Measurements from ENCODE around the gene CAMTA1. TPM values are rescaled to one million over a fixed set of nuclear protein-coding genes. Genes with fewer than 3 reads are reported as not detected.

The CAMTA1 gene
- total and polyA plus RNA-seq, 3 experiments from 2014 or later: 60.2 to 79.0 (median 61.7) TPM

DNA sequence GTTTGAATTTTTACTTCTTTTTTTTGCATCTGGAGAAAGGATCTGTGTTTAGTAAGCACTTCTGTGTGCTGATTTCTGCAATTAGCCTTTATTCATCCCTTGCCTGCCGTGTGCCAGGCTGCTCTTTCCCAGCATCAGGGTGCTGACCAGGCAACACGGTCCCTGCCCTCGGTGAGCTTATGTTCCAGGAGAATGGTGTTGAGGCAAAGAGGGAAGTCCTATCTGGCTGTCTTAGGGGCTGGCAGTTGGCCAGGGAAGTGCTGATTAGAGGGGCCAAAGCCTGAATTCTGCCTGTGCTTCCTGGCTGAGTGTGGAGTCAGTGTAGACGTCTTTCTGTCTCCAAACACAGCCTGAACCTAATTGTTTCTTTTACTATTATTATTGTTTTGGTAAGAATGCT lies 187.1 kb downstream of the CAMTA1 start:
- Mint-ChIP-seq H3K4me3 (no peak overlapping the region), H3K27me3 (peaks cover 6 to 39% of the 10 kb centered on the region in 2 donors), H3K27ac (no peak overlapping the region), H3K4me1 (peaks cover 5 to 12% (median 11%) of the 10 kb centered on the region in 3 donors), H3K36me3 (peaks cover 0 to 4% (median 0%) of the 10 kb centered on the region in 3 donors), H3K9me3 (no peaks in the 10 kb centered on the region)
- H3K36me3 ChIP-seq (ENCODE audit: insufficient read depth, low read length): no peaks in the 10 kb centered on the region
- POLR2A ChIA-PET: no interaction called here
- no peak for DNase-seq
- CTCF ChIA-PET: no interaction called here
- no peak overlapping the region for H3K27ac ChIP-seq (ENCODE audit: low read depth, low read length)
- H3K9me3 ChIP-seq (ENCODE audit: low read length): no peaks in the 10 kb centered on the region
- no peak overlapping the region for H3K4me3 ChIP-seq (ENCODE audit: low read length)
- peaks cover 12% of the 10 kb centered on the region for H3K27me3 ChIP-seq (ENCODE audit: insufficient read depth, low read length, poor library complexity, severe bottlenecking)
- peaks cover 20% of the 10 kb centered on the region for H3K4me1 ChIP-seq (ENCODE audit: insufficient read depth, low read length)

DNA sequence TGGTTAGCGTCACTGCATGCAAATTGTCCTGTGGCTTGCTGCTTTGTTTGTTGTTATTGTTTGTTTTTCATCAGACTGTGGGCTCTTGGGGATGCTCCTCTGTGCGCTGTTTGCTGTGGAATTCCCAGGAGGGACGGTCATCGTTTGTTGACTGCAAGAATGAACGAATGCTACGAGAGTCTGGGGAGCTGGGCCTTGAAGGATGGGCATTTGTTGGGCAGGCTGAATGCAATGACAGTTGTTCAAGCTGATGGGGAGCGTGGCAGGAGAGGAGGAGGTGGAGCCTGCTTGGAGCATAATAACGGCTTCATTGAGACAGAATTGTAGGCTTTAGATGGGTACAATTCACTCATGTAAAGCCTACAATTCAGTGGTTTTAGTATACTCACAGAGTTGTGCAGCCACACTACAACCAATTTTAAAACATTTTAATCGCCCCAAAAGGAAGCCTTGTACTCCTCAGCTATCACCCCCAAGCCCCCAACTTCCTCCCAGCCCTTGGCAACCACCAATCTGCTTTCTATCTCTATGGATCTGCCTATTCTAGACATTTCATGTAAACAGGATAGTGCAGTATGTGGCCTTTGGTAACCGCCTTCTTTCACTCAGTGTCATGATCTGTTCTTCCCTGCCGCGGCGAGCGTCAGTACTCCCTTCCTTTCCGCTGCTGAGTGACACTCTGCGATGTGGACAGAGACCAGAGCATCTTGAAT lies 190.2 kb downstream of the CAMTA1 start:
- Histone ChIP-seq H3K4me3 (ENCODE audit: low read length) (no peak overlapping the region), H3K9me3 (ENCODE audit: low read length) (no peaks in the 10 kb centered on the region), H3K27ac (ENCODE audit: low read depth, low read length) (no peak overlapping the region), H3K36me3 (ENCODE audit: insufficient read depth, low read length) (no peaks in the 10 kb centered on the region), H3K4me1 (ENCODE audit: insufficient read depth, low read length) (no peaks in the 10 kb centered on the region), H3K27me3 (ENCODE audit: insufficient read depth, low read length, poor library complexity, severe bottlenecking) (no peaks in the 10 kb centered on the region)
- H3K27me3 Mint-ChIP-seq: peaks cover 3 to 22% of the 10 kb centered on the region in 2 donors
- POLR2A ChIA-PET: no interaction called here
- no peaks in the 10 kb centered on the region for H3K4me1 Mint-ChIP-seq
- no peak overlapping the region for H3K4me3 Mint-ChIP-seq
- CTCF ChIA-PET: no interaction called here
- H3K27ac Mint-ChIP-seq: no peak overlapping the region
- H3K9me3 Mint-ChIP-seq: no peaks in the 10 kb centered on the region
- H3K36me3 Mint-ChIP-seq: peaks cover 0 to 4% (median 0%) of the 10 kb centered on the region in 3 donors
- DNase-seq: no peak

DNA sequence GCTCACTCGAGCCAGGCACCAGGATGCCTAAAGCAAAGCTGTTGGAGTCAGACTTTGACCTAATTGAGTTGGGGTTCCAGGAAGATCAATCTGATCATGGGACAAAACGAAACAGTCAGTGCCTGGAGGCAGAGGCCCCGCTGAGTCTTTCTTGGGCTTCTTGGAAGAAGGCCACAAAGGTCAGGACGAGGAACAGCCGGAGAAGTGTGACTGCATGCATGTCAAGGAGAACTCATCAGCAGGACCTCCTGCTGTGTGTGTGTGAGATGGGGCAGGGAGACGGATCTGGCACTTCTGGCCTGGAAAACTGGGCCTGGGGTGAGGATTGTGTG lies 190.8 kb downstream of the CAMTA1 start:
- no peak overlapping the region for H3K4me3 Mint-ChIP-seq
- H3K9me3 Mint-ChIP-seq: no peaks in the 10 kb centered on the region
- ChIA-PET CTCF (no interaction called here), POLR2A (no interaction called here)
- Histone ChIP-seq H3K4me3 (ENCODE audit: low read length) (no peak overlapping the region), H3K36me3 (ENCODE audit: insufficient read depth, low read length) (no peaks in the 10 kb centered on the region), H3K4me1 (ENCODE audit: insufficient read depth, low read length) (no peaks in the 10 kb centered on the region), H3K9me3 (ENCODE audit: low read length) (no peaks in the 10 kb centered on the region), H3K27me3 (ENCODE audit: insufficient read depth, low read length, poor library complexity, severe bottlenecking) (no peaks in the 10 kb centered on the region), H3K27ac (ENCODE audit: low read depth, low read length) (no peak overlapping the region)
- H3K27me3 Mint-ChIP-seq: peaks cover 5 to 22% of the 10 kb centered on the region in 2 donors
- DNase-seq: no peak
- H3K4me1 Mint-ChIP-seq: no peaks in the 10 kb centered on the region
- peaks cover 0 to 4% (median 0%) of the 10 kb centered on the region in 3 donors for H3K36me3 Mint-ChIP-seq
- no peak overlapping the region for H3K27ac Mint-ChIP-seq

DNA sequence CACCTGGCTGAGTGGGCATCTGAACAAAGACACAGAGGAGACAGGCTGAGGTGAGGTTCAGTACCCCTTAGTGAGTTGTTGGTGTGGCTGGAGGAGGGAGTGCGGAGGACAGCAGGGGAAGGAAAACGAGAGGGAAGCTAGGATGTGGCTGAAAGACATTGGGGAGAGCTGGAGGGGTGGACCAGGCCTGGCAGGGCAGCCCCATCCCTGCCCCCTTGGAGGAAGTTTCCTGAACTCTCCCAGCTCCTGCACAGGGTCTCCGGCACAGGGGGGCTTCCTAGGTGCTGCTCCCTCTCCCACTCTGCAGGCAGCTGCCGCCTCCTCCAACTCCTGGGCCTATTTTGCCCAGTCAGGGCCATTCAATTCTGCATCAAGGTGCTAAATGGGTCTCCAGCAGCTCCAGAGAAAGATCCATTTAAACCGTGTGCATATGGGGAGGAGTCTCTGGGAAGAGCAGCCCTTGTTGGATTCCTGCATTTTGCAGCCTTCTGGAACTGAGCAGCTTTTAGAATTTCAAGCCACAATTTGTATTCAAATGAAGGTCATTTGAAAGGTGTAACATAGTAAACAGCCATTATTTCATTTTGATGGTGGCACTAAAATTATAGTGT lies 193.9 kb downstream of the CAMTA1 start:
- Histone ChIP-seq H3K4me1 (ENCODE audit: insufficient read depth, low read length) (no peaks in the 10 kb centered on the region), H3K4me3 (ENCODE audit: low read length) (no peak overlapping the region), H3K27ac (ENCODE audit: low read depth, low read length) (no peak overlapping the region), H3K36me3 (ENCODE audit: insufficient read depth, low read length) (no peaks in the 10 kb centered on the region), H3K27me3 (ENCODE audit: insufficient read depth, low read length, poor library complexity, severe bottlenecking) (no peaks in the 10 kb centered on the region), H3K9me3 (ENCODE audit: low read length) (no peaks in the 10 kb centered on the region)
- H3K27ac Mint-ChIP-seq: no peak overlapping the region
- H3K9me3 Mint-ChIP-seq: no peaks in the 10 kb centered on the region
- H3K27me3 Mint-ChIP-seq: peaks cover 8 to 20% of the 10 kb centered on the region in 2 donors
- no peaks in the 10 kb centered on the region for H3K4me1 Mint-ChIP-seq
- POLR2A ChIA-PET: no interaction called here
- H3K4me3 Mint-ChIP-seq: no peak overlapping the region
- DNase-seq: no peak
- peaks cover 0 to 4% (median 0%) of the 10 kb centered on the region in 3 donors for H3K36me3 Mint-ChIP-seq
- CTCF ChIA-PET: no interaction called here

DNA sequence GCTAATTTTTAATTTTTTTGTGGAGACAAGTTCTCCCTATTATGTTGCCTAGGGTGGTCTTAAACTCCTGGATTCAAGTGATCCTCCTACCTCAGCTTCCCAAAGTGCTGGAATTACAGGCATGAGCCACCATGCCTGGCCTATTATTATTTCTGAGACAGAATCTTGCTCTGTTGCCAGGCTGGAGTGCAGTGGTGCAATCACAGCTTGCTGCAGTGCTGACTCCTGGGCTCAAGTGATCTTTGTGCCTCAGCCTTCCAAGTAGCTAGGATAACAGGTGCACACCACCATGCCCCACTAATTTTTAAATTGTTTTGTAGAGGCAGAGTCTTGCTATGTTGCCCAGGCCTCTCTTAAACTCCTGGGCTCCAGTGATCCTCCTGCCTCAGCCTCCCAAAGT lies 196.3 kb downstream of the CAMTA1 start:
- CTCF ChIA-PET: no interaction called here
- Mint-ChIP-seq H3K4me3 (no peak overlapping the region), H3K27ac (no peak overlapping the region), H3K27me3 (peaks cover 8 to 19% of the 10 kb centered on the region in 2 donors), H3K4me1 (no peaks in the 10 kb centered on the region), H3K9me3 (no peaks in the 10 kb centered on the region), H3K36me3 (no peaks in the 10 kb centered on the region)
- Histone ChIP-seq H3K4me1 (ENCODE audit: insufficient read depth, low read length) (no peaks in the 10 kb centered on the region), H3K9me3 (ENCODE audit: low read length) (no peaks in the 10 kb centered on the region), H3K4me3 (ENCODE audit: low read length) (no peak overlapping the region), H3K36me3 (ENCODE audit: insufficient read depth, low read length) (no peaks in the 10 kb centered on the region), H3K27ac (ENCODE audit: low read depth, low read length) (no peak overlapping the region), H3K27me3 (ENCODE audit: insufficient read depth, low read length, poor library complexity, severe bottlenecking) (no peaks in the 10 kb centered on the region)
- no peak for DNase-seq
- POLR2A ChIA-PET: no interaction called here

DNA sequence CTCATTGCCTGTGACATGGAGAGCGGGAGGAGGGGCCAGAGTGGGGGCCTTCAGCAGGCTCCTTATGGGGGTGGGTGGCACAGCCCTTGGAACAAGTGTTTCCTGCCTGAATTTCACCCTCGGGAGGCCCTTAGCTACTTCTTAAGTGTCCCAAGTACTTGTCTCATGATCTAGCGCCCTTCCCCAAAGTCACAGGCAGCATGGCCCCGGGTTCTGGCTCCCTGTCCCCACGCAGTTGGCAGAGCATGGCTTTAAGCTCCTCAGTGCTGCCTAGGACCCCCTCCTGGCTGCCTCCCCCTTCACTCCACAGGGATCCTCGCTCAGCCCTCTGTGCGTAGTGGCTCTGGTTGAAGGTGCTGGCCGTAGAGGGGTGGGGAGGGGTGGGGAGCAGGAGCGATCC lies 197.2 kb downstream of the CAMTA1 start:
- no peaks in the 10 kb centered on the region for H3K36me3 Mint-ChIP-seq
- DNase-seq: no peak
- Histone ChIP-seq H3K9me3 (ENCODE audit: low read length) (no peaks in the 10 kb centered on the region), H3K4me3 (ENCODE audit: low read length) (no peak overlapping the region), H3K4me1 (ENCODE audit: insufficient read depth, low read length) (no peaks in the 10 kb centered on the region), H3K27ac (ENCODE audit: low read depth, low read length) (no peak overlapping the region), H3K27me3 (ENCODE audit: insufficient read depth, low read length, poor library complexity, severe bottlenecking) (no peaks in the 10 kb centered on the region), H3K36me3 (ENCODE audit: insufficient read depth, low read length) (no peaks in the 10 kb centered on the region)
- no peaks in the 10 kb centered on the region for H3K9me3 Mint-ChIP-seq
- H3K4me1 Mint-ChIP-seq: no peaks in the 10 kb centered on the region
- ChIA-PET CTCF (no interaction called here), POLR2A (no interaction called here)
- peaks cover 7 to 19% of the 10 kb centered on the region in 2 donors for H3K27me3 Mint-ChIP-seq
- no peak overlapping the region for H3K4me3 Mint-ChIP-seq
- no peak overlapping the region for H3K27ac Mint-ChIP-seq

DNA sequence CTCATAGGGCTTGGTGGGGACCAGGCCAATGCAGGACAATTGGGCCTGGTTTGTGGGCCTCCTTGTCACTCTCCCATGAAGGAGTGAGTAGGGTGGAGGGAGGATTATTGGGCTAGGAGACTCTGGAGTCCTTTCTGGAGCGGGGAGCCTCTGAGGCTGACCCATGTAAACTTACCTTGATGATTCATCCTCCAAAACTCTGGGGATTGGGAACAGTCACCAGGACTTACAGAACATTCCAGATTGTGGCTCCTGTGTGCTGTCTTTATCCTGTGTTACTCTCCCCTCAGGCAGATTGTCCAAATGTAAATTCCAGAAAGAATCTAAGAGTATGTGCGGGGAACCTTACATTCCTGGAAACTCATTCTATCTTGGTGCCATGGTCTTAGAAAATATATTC lies 197.6 kb downstream of the CAMTA1 start:
- Mint-ChIP-seq H3K9me3 (no peaks in the 10 kb centered on the region), H3K27ac (no peak overlapping the region), H3K4me1 (no peaks in the 10 kb centered on the region), H3K36me3 (no peaks in the 10 kb centered on the region), H3K4me3 (no peak overlapping the region), H3K27me3 (peaks cover 9 to 24% of the 10 kb centered on the region in 2 donors)
- H3K9me3 ChIP-seq (ENCODE audit: low read length): no peaks in the 10 kb centered on the region
- no peak for DNase-seq
- no peaks in the 10 kb centered on the region for H3K27me3 ChIP-seq (ENCODE audit: insufficient read depth, low read length, poor library complexity, severe bottlenecking)
- no peaks in the 10 kb centered on the region for H3K36me3 ChIP-seq (ENCODE audit: insufficient read depth, low read length)
- ChIA-PET CTCF (no interaction called here), POLR2A (no interaction called here)
- H3K4me1 ChIP-seq (ENCODE audit: insufficient read depth, low read length): no peaks in the 10 kb centered on the region
- H3K4me3 ChIP-seq (ENCODE audit: low read length): no peak overlapping the region
- H3K27ac ChIP-seq (ENCODE audit: low read depth, low read length): no peak overlapping the region

DNA sequence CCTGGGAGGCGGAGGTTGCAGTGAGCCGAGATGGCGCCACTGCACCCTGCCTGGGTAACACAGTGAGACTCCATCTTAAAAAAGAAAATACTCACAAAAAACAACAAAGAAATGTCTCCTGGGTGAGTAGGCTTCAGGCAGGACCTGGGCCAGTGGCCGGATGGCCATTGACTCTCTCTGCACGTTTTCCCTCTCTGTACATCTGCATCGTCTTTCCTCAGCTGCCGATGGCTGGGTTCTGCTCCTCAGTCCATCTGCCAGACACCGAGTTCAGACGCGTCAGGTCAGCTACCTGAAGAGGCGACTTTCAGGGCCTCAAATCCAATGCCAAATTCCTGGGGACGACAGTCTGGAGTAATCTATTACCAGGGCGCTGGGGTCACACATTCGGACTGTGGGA lies 199.3 kb downstream of the CAMTA1 start:
- CTCF ChIA-PET: no interaction called here
- H3K4me1 Mint-ChIP-seq: no peaks in the 10 kb centered on the region
- Histone ChIP-seq H3K4me1 (ENCODE audit: insufficient read depth, low read length) (no peaks in the 10 kb centered on the region), H3K4me3 (ENCODE audit: low read length) (no peak overlapping the region), H3K36me3 (ENCODE audit: insufficient read depth, low read length) (no peaks in the 10 kb centered on the region), H3K27me3 (ENCODE audit: insufficient read depth, low read length, poor library complexity, severe bottlenecking) (no peaks in the 10 kb centered on the region), H3K27ac (ENCODE audit: low read depth, low read length) (no peak overlapping the region), H3K9me3 (ENCODE audit: low read length) (no peaks in the 10 kb centered on the region)
- H3K4me3 Mint-ChIP-seq: no peak overlapping the region
- H3K36me3 Mint-ChIP-seq: no peaks in the 10 kb centered on the region
- no peak for DNase-seq
- POLR2A ChIA-PET: no interaction called here
- peaks cover 10 to 26% of the 10 kb centered on the region in 2 donors for H3K27me3 Mint-ChIP-seq
- H3K27ac Mint-ChIP-seq: no peak overlapping the region
- peaks cover 0 to under 1% (median 0%) of the 10 kb centered on the region in 5 donors for H3K9me3 Mint-ChIP-seq

All from CD8-positive, alpha-beta memory T cell (primary cell).